Amniotic epithelial cell (primary cell): ENCODE results near the gene PAN3.
"Not testable (repeated sequence)": the region's sequence is repeated elsewhere in the genome, so short reads cannot be mapped to it uniquely, and the experiment has no call there.

Experiments used
- DNase-seq: peaks from one replicate; pipeline ENCODE4 v3.0.0-alpha.2; 2010; ENCODE audit warnings: low read depth

Gene PAN3

DNA sequence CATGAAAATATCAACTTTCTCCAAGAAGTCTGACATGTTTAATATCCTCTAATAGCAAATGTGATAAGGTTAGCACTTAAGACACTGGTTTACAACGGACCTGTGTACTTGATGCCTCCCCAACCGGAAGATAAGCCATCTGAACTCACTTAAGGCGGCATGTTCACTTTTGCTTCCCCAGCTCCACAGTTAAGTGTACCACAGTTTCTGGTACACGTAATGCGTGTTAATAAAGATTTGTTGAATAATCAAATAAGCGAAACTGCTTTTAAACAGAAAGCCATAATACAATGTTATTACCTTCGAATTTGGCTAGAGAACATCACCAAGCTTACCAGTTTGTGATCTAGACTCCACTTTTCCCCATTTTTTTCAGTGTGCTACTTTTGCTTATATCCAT, 1.4 kb upstream of the PAN3 start:
- DNase-seq = peak; percentile 14

DNA sequence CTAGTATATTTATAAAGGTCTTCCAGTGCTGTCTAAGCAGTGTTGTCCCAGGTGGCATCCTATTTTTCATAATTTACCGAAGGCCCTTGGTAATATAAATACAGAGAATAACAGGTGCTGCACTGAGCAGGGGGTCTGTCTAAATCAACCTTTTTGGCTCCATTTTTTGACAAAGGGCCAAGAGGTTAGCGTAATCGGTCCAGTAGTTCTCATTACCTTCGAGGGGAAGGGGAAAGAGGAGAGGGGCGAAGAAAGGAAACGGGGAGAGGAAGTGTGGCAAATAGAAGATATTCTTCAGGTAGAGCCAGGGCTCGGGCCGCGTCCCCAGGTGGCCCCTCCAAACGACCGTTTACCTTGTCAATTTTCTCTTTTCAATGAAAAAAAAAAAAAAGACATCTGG, 749 bp upstream of the PAN3 start:
- no peak for DNase-seq

DNA sequence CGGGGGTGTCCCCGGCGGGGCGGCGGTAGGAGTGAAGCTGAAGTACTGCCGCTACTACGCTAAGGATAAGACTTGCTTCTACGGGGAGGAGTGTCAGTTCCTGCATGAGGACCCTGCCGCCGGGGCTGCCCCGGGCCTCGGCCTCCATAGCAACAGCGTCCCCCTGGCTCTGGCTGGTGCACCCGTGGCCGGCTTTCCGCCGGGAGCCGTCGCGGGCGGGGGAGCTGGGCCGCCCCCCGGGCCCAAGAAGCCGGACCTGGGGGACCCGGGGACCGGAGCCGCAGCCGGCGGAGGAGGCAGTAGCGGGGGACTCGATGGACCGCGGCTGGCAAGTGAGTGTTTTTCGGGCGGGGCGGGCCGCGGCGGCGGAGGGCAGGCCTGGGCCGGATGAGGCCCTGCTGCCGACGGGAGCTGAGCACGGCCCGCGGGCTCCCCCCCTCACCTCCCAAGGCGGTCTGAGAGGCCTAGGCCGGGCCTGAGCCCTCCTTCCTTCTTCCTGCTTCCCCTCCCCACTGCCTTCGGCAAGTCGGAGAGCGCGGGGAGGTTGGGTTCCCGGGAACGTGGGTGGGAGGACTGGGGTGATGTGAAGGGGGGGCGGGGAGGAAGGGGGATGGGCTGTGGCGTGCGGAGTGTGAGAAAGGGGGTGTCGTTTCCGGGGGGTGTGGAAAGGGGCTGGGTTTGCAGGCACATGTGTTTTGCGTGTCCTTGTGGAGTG, 568 bp downstream of the PAN3 start:
- peak; percentile 96 for DNase-seq

DNA sequence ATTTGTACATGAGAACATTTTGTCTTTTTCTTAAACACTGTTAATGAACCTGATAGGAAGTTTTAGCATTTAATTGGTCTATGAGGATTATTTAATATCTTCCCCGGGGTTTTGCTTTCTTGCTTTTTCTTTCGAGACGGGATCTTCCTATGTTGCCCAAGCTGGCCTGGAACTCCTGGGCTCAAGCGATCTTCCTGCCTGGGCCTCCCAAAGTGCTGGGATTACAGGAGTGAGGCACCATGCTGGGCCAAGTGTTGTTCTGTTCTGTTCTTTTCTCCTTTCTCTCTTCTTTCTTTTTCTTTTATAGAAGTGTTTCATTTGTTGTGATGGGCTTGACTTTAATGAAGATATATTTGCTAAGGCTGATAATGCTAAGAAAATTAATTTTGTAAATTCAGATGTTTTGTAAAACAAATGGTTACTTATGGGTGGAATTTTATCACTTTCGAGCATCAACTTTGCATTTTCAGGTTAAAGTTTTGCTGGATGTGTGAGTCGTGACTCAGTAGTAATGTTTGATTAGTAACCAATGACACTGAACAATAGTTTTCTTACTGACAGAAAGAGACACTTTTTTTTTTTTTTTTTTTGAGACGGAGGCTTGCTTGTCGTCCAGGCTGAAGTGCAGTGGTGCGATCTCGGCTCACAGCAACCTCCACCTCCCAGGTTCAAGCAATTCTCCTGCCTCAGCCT, 2.2 kb downstream of the PAN3 start:
- peak; percentile 11 for DNase-seq

DNA sequence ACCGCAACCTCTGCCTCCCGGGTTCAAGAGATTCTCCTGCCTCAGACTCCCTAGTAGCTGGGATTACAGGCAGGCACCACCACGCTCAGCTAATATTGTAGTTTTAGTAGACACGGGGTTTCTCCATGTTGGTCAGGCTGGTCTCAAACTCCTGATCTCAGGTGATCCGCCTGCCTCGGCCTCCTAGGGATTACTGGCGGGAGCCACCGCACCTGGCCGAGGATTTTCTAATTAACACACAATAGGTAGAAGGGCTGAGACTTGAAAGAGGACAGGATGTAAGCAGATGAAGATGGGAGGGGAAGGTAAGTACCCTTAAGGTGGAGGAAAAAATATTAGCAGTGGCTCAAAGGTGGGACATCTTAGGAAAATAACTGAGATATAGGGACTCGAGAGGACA, 3.2 kb downstream of the PAN3 start:
- not testable (repeated sequence) for DNase-seq

DNA sequence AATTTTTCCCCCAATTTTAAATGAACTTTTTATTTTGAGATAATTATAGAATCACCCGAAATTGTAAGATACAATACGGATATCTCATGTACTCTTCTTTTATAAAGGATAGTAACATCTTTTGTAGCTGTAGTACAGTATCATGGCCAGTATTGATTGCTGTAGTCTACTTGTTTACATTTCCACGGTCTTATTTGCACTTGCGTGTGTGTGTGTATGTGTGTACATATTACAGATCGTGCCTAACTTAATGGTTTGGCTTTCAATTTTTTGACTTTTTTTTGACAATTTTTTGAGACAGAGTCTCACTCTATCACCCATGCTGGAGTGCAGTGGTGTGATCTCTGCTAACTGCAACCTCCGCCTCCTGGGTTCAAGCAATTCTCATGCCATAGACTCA, 6.7 kb downstream of the PAN3 start:
- no peak for DNase-seq

DNA sequence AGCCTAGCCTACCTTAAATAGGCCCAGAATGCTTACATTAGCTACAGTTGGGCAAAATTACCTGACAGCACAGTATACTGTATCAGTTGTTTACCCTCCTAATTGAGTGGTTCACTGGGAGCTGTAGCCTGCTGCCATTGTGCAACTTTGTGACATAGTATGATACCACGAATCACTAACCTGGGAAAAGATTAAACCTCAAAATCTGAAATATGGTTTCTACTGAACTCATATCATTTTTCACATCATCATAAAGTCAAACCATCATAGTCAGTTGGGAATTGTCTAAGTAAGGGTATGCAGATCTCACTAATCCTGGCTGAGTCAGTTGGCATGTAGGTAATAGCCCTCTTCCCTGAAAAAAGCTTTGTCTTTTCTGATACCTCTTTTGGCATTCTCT, 9.2 kb downstream of the PAN3 start:
- peak; percentile 35 for DNase-seq

DNA sequence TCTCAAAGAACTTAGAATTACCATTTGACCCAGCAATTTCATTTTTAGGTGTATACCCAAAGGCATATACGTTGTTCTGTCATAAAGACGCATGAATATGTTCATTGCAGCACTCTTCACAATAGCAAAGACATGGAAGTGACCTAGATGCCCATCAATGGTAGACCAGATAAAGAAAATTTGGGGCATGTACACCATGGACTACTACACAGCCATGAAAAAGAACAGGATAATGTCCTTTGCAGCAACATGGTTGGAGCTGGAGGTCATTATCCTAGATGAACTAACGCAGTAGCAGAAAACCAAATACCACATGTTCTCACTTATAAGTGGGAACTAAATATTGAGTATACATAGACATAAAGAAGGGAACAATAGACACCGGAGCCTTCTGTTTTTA, 20.7 kb downstream of the PAN3 start:
- no peak for DNase-seq

DNA sequence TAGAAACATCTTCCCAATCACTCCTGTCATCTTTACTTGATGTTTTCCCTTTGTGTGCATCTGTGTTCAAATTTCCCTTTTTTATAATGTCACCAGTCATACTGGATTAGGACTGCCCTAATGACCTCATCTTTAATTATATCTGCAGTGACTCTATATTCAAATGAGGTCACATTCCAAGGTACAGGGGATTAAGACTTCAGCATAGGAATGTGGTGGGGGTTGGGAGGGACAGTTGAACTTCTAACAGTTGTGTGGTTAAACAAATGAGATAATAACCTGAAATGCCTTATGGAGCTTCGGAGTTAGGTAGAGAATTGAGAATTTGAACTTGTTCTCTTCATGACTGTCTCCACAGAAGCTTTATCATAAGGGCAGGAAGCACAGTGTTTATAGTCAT, 23.0 kb downstream of the PAN3 start:
- DNase-seq = peak; percentile 63

DNA sequence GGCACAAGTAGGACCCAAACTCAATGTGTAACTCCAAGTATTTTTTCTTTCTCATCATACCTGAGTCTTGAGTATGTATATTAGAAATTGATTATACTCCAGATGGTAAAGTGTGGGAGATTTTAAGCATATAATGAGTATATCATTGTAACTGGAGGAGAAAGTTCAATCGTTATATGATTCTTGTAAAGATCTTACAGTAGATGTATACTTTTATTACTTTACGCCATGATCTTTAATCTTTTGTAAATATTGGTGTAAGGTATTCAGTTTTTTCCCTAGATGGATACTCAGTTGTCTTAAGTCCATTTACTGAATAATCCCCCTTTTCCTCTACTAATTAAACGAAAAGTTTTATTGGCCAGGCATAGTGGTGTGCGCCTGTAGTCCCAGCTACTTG, 25.2 kb downstream of the PAN3 start:
- no peak for DNase-seq

DNA sequence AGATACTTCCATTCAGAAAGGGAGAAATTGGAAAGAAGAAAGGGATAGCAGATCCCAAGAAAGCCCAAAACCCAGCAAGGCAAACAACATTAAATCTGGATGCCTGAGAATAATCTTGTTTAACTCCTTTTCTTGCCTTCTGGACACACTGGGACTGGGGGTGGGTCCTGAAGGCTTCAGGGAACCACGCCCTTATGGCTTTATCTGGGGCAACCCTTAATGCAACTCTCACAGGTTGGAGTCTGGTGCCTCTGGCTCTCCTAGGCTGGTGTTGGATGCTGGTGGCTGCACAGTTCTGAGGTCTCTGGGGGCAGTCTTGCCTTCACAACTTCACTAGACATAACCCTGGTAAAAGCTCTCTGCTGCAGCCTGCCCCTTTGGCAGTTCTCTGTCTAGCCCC, 27.9 kb downstream of the PAN3 start:
- DNase-seq = no peak

DNA sequence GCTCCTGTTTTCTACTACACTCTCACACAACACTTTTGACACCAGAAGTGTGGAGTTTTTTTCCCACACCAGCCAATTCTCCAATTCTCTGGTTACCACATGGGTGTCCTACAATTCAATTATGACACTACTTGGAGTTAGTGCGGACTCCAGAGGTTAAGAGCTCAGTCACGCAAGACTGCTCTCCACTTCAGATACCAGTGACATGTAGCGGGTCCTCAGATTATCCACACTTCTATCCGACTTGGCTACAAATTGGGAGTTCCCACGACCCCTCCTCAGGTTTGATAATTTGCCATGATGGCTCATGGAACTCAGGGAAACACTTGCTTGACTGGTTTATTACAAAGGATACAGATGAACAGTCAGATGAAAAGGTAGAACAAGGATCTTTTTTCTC, 32.9 kb downstream of the PAN3 start:
- no peak for DNase-seq

DNA sequence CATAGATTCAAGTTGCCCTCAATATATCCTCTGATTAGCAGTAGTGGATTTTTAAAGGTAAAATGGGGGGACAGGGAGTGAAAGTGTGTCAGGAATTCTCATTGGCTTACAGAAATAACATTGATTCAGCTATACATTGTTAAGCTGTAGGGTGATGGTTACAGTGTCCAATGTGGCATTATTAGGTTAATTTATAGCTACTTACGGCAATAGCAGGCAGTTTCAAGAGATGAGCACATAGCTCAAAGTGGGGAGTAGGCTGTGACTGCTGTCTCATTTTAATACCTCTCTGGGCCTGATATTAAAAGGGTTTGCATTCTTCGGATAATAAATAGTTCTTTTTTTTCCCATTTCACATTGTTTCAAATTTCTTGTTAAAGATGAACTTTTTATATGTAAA, 34.6 kb downstream of the PAN3 start:
- no peak for DNase-seq

DNA sequence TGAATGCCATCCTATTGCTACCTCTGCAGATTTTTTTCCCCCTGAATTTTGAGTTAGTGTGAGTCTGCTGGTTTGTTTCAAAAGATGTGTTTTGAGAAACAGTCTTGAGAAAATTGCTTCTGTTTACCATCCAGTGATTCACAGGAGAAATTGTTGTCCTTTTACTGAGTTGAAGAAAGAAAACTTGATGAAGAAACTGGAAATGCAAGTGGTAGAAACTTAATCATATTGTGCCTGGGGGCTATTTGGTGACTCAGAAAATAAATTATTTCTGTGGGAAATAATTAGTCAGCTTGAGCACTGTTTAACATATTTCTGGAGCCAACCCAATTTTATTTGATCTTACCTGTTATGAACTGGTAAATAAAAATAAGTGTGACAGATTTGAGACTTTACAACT, 35.4 kb downstream of the PAN3 start:
- DNase-seq = peak; percentile 32

DNA sequence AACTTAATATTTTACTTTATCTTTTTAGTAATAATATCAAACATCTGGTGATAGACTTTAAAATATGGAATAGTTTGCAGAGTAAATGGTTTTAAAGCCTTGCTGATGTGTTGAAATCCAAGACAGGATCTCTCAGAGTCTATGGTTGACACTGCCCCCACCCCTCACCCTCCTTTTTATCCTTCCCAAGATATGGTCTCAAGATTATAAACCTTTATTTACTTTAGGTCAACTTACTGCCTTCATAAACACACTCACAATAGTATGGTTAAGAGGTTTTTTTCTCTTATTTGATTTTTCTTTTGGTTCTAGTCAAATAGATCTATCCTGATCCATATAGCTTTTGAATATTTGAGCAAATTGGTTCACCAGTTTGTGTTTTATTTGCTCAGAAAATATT, 39.0 kb downstream of the PAN3 start:
- no peak for DNase-seq

DNA sequence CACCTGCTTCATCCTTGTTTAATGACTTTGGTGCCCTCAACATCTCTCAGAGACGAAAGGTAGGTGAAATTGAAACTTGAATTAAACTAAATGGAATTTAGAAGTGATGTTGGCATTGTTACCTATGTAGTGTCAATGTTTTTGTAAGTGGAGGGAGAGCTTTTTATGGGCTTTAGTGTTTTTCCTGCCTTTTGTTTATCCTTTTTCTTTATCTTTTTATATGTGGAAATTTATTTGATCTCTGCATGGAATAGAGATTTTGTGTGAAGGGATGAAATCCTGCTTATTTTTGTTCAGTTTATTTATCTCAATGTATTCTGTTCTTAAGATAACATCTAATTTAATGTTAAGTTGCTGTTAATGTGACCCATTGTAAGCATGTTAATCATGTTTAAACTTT, 39.5 kb downstream of the PAN3 start:
- no peak for DNase-seq

DNA sequence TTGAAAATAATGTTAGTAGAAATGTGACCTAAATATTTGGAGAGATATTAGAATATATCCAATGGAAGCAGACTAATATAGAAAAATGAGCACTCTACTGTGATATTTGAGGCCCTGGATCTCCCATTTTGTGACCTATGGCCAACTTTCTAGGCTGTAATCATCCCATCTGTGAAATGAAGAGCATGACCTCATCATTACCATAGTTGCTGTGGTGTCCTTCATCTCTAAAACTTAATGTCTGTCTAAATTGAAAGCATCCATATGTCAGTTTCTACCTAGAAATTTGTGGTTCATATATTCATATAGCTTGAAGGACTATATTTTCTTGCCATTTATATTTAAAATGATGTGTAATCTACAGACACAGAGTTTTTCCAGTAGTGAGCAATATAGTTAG, 41.6 kb downstream of the PAN3 start:
- DNase-seq = no peak

DNA sequence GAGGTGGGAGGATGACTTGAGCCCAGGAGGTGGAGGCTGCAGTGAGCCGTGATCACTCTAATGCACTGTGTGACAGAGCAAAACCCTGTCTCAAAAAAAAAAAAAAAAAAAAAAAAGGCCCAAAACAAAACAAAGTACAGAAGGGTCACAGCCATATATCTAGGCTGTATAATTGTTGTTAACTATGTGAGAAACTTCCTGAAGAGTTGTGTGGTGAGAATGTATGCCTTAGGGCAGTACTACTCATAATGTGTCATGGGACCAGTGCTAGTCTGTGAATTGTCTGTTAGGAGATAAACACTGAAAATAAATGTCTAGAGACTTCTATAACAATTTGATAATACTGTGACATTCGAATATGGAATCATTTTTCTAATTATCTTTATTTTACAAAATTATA, 43.1 kb downstream of the PAN3 start:
- peak; percentile 74 for DNase-seq

DNA sequence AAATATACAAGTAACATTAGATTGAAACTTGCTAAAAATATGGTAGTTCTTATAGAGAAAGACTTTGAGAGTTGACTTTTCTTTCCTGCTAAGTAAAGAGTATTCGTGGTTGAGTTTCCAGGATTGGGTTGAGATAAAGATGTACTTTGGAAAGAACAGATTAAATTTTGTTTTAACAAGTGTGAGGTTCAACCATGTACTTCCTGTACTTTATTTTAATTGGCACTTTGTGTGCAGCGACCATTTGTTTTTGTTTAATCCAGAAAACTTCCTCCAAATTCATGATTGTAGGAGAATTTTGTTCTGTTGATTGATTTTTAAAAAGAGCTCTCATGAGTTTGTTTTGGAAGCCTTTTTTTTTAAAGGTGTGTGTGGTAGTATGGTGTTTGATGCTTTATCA, 46.9 kb downstream of the PAN3 start:
- no peak for DNase-seq

DNA sequence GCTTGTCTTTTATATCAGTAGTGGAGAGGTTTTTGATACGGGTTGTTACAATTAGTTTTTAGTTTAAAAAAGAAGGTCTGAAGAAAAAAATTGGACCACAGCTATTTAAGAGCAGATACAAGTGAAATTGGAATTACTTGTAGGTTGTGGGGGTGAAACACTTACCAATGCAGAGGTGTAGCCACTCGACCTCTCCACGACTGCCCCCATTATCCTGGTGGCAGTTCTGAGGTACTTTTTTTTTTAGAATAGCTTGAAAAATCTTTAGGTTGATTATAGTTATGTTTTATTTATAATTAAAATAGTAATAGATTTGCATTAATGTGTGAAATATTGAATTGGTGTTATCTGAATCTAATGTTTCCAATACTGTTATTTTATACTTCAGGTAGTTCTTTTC, 60.7 kb downstream of the PAN3 start:
- DNase-seq = no peak

DNA sequence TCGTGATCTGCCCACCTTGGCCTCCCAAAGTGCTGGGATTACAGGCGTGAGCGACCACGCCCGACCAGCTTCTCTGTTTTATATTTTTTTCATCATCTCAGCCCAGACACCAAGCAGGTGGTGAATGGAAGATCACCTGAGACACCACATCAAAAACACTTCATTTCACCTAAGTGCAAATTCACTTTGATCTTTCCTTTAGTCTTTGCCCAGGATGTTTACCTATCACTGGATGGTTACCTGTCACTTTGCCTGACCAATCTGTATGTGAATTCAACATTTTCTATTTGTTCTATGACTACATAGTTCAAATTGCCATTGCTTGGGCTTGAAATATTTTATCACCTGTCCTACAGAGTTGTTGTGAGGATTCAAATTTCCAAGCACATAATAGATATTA, 65.7 kb downstream of the PAN3 start:
- no peak for DNase-seq

DNA sequence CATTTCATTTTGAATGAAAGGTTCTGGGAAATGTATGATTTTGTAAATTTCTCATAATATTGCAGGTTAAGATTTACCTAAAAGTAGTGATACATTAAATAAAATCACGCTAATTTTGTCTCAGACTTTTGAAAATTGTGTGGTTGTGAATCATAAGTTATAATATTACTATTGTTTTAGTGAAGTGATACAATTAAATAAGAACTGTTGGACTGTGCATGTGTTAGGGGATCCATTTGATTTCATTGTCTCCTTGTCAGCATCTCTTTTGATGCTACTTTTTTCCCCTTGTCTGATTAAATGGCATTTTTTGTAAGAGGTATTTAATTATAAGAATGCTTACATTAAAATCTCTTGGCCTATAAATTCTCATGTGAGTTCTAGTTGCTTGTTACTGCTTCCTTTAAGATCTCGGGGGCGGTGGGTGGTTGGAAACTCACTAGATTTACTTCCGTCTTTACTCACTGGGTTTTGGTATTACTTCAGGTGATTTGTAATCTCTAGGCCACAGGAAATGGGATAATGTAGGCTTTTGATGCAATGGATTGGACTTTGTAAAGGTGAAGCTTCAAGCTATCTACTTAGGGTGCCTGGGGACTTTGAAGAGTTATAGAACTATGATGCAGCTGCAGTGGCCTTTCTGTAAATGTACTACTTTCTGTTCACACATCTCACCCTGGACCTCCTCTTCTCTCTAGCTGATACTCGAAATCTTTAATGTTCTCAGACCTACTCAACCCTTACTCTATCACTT, 66.5 kb downstream of the PAN3 start:
- DNase-seq = no peak

DNA sequence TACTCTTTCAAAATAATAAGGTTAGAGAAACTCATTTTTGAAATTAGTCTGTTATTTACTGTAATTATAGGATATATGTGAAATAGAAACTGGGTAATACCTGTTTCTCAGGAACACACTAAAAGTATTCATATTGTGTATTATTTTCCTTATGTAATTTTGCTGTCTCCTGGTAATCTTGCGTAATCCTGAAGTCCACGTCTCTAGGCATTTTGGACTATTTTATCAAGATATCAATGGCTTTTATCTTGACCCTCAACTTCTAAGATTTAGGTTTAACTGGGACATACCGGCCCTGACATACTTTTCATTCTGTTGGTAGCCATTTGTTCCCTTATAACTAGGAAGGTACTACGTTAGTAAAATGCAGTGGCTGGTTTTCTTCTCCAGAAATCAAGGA, 80.3 kb downstream of the PAN3 start:
- DNase-seq = no peak
